Stomach (tissue), 9 donors: ENCODE data around the gene IL1R2. TPM values are rescaled to one million over a fixed set of nuclear protein-coding genes. Genes with fewer than 3 reads are reported as not detected.

Experiments used
- DNase-seq, 2 donors: peaks; one replicate each; pipeline versions ENCODE4 v3.0.0 to v3.0.0-alpha.2; 2013 to 2019
- H3K27ac ChIP-seq, 5 donors: fragments of 200-600 bp in 4 of 5; sonication (generic) in 4 of 5; one replicate each; pipeline ENCODE4 v1.5.1; 2013 to 2019; ENCODE audit warnings: mild to moderate bottlenecking in 1 of 5, moderate library complexity in 1 of 5
- H3K27me3 ChIP-seq, 3 donors: fragments of 200-600 bp; sonication (generic); one replicate each; pipeline ENCODE4 v1.5.1; 2017 to 2019; ENCODE audit warnings: mixed run types in 1 of 3
- H3K36me3 ChIP-seq, 4 donors: fragments of 200-600 bp; sonication (generic); 1 replicate in 3 of 4; 2 replicates in 1 of 4; pipeline ENCODE4 v1.5.1; 2016 to 2019
- H3K4me1 ChIP-seq, 4 donors: fragments of 200-600 bp; sonication (generic); one replicate each; pipeline ENCODE4 v1.5.1; 2016 to 2019
- H3K4me3 ChIP-seq, 4 donors: fragments of 200-600 bp; sonication (generic) in 3 of 4; one replicate each; pipeline ENCODE4 v1.5.1; 2016 to 2019; ENCODE audit warnings: mild to moderate bottlenecking in 1 of 4
- H3K9me3 ChIP-seq, 4 donors: fragments of 200-600 bp; sonication (generic); one replicate each; pipeline ENCODE4 v1.5.1; 2016 to 2019
- EP300 ChIP-seq: sonication (generic); formaldehyde crosslinking; IDR thresholded peaks from one replicate; pipeline ENCODE4 v1.6.1; 2017; ENCODE audit warnings: antibody characterized with exemption
- POLR2A ChIP-seq, 4 donors: fragments of 450-650 bp; IDR thresholded peaks; one replicate each; pipeline ENCODE4 v1.6.1; 2016; ENCODE audit warnings: antibody characterized with exemption in 4 of 4, control low read depth in 2 of 4, mild to moderate bottlenecking in 1 of 4, moderate library complexity in 1 of 4
- POLR2AphosphoS5 ChIP-seq, 3 donors: sonication (generic); formaldehyde crosslinking; IDR thresholded peaks; one replicate each; pipeline ENCODE4 v1.6.1; 2016; ENCODE audit warnings: antibody characterized with exemption in 3 of 3
- WGBS, 5 donors: extraction: QIAGEN DNeasy Blood & Tissue Kit in 3 of 5; methylation state at CpG; one replicate each; pipeline versions ENCODE4 v1.1.5 to v1.1.7; 2013 to 2018; 5-methylcytosine and 5-hydroxymethylcytosine counted together
- intact Hi-C: fragments of 100-400 bp; cut with DNase I; formaldehyde crosslinking; loops from one replicate; pipeline ENCODE4 v1.15.1; 2023; ENCODE audit warnings: low total_unique reads
- polyA plus RNA-seq, 3 donors: library from polyadenylated mRNA; stranded (reverse); fragments of 200-250 nt; gene quantifications; one replicate each; pipeline ENCODE4 v1.2.3, GENCODE V29; 2013
- total RNA-seq, 5 donors: library from RNA; depleted of rRNA; stranded (reverse); fragments of >200 nt; gene quantifications; one replicate each; pipeline versions ENCODE4 v1.1.0 to v1.2.3, GENCODE V29; 2014 to 2016
- TF ChIP-seq, protein P1 (sequence below), 7 experiments: fragments of 450-650 bp in 4 of 7; fragments of 200-600 bp in 3 of 7; sonication (generic) in 3 of 7; IDR thresholded peaks; one replicate each; pipeline ENCODE4 v1.5.1; 2016 to 2019; ENCODE audit warnings: antibody characterized with exemption in 7 of 7, control low read depth in 2 of 7, mild to moderate bottlenecking in 1 of 7
- donor health status: healthy with polysubstance abuse.
- donor health status: Bipolar disorder and iron deficiency.
- donor health status: healthy.

The IL1R2 gene
- total and polyA plus RNA-seq, 8 donors, result 2.3 to 111 (median 24.8) TPM

DNA sequence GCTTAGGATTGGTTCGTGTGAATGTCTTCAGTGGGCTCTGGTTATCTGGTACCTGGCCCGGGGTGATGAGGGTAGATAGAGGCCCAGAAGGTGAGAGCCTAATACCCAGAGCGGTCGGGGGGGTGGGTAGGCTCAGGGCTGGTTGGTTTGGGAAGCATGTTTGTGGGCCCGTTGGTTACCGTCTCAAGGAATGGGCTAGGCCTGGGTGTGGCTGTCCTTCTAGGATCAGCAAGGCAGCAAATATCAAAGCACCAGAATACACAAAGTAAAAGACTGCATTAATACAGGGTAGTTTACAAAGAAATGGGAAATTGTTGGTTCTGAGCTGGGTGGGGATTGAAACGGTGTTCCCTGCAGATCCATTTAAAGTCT is 6.0 kb upstream of the IL1R2 start:
- intact Hi-C loops, result no loop called here
- DNase-seq, result no peak
- WGBS, 5 donors, result 50 to 74% (median 64%) methylated on average over 7 of the region's 7 CpGs
- peaks cover 0 to 65% (median 19%) of the 10 kb centered on the region in 4 donors for H3K4me1 ChIP-seq
- H3K27ac ChIP-seq, result peak overlapping the region in 2 of 5 donors; percentile 48 to 59
- TF ChIP-seq, protein P1, sequence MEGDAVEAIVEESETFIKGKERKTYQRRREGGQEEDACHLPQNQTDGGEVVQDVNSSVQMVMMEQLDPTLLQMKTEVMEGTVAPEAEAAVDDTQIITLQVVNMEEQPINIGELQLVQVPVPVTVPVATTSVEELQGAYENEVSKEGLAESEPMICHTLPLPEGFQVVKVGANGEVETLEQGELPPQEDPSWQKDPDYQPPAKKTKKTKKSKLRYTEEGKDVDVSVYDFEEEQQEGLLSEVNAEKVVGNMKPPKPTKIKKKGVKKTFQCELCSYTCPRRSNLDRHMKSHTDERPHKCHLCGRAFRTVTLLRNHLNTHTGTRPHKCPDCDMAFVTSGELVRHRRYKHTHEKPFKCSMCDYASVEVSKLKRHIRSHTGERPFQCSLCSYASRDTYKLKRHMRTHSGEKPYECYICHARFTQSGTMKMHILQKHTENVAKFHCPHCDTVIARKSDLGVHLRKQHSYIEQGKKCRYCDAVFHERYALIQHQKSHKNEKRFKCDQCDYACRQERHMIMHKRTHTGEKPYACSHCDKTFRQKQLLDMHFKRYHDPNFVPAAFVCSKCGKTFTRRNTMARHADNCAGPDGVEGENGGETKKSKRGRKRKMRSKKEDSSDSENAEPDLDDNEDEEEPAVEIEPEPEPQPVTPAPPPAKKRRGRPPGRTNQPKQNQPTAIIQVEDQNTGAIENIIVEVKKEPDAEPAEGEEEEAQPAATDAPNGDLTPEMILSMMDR (IDR thresholded peaks at IDR 0.05), result no peak
- TF ChIP-seq EP300, result no peak
- TF ChIP-seq POLR2AphosphoS5 (IDR thresholded peaks at IDR 0.05), result no peak
- TF ChIP-seq POLR2A (IDR thresholded peaks at IDR 0.05), result no peak
- no peaks in the 10 kb centered on the region for H3K9me3 ChIP-seq
- H3K36me3 ChIP-seq, result no peaks in the 10 kb centered on the region
- no peak overlapping the region for H3K4me3 ChIP-seq
- no peaks in the 10 kb centered on the region for H3K27me3 ChIP-seq

DNA sequence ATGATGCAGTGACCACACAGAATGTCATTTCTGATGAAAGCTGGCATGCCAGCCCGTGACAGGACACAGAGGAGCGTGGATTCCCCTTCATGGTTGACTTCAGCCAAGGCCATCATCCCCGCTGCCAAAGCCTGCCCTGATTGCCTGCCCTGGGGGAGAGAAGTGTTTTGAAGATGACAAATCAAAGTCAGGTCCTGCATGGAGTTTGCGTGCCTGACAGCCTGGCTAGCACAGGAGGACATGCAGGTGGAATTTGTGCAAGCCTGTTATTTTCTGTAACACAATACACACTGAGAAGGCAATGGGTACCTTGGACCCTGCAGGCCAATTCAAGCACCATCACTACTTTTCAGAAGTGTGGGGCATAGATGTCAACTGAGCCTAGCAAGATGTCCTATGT is 5.4 kb upstream of the IL1R2 start:
- no peak for TF ChIP-seq POLR2AphosphoS5 (IDR thresholded peaks at IDR 0.05)
- no peak for TF ChIP-seq POLR2A (IDR thresholded peaks at IDR 0.05)
- TF ChIP-seq EP300, result no peak
- TF ChIP-seq, protein P1 (IDR thresholded peaks at IDR 0.05), result no peak
- peaks cover 0 to 61% (median 19%) of the 10 kb centered on the region in 4 donors for H3K4me1 ChIP-seq
- no peak overlapping the region for H3K4me3 ChIP-seq
- no peaks in the 10 kb centered on the region for H3K36me3 ChIP-seq
- 78 to 100% (median 94%) methylated on average over 1 to 4 of the region's 4 CpGs for WGBS, 5 donors
- no peaks in the 10 kb centered on the region for H3K9me3 ChIP-seq
- no peak for DNase-seq
- intact Hi-C loops, result no loop called here
- H3K27me3 ChIP-seq, result no peaks in the 10 kb centered on the region
- peak overlapping the region in 1 of 5 donors; percentile 59 for H3K27ac ChIP-seq

DNA sequence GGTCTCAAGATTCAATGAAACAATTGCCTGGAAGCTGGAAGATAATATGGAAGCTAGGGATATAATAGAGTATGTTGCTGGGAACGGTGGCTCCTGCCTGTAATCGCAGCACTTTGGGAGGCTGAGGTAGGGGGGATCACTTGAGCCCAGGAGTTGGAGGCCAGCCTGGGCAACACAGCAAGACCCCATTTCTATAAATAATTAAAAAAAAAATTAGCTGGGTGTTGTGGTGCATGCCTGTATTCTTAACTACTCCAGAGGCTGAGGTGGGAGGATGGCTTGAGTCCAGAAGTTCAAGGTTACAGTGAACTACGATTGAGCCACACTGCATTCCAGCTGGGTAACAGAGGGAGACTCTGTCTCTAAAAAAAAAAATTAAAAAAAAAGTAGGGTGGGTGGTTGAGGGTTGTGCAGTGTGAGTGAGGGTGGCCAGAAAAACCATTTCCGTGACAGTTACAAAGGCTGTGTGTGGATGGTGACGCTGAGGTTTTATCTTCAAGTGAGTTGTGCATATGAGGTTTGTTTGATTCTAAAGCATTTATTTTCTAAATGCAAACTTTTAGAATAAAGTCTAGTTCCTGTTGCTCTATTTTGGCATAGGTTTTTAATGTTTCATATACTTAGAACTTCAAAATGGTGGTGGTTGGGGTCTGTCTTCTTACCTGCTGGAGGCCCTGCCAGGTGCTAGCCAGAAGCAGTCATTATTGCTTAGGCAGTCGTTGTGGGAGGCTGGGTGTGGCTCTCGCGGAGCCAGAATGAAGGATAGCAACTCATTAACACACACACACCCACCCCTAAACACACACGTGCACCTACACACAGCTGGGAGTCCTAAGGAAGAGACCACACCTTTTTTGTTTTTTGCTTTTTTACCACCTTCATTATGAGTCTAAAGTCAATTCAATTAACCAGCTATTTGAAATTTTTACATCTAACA is 4.7 kb upstream of the IL1R2 start:
- H3K36me3 ChIP-seq, result no peaks in the 10 kb centered on the region

DNA sequence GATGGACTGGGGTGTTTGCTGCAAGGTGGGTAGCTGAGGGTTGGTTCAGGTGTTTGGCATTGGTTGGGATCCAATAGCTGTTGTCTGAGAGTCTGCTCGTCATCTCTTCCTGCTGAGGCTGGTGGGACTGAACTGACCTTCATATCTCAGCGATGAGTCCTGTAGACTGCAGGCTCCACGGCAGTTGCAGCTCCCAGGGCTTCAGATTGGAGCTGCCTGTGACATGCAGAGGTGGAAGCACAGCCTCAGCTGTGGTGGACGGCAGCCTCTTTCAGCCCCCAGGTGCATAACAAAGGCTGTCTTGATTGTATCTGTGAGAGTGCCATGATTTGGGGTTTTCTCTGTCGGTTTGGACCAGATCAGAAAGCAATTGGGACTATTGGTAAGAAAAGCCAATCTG is 3.9 kb upstream of the IL1R2 start:
- no peaks in the 10 kb centered on the region for H3K27me3 ChIP-seq
- no peaks in the 10 kb centered on the region for H3K36me3 ChIP-seq
- DNase-seq, result no peak
- intact Hi-C loops, result no loop called here
- 81 to 96% (median 84%) methylated on average over 4 to 5 of the region's 5 CpGs for WGBS, 5 donors
- TF ChIP-seq POLR2AphosphoS5 (IDR thresholded peaks at IDR 0.05) (no peak), POLR2A (IDR thresholded peaks at IDR 0.05) (no peak), EP300 (no peak)
- TF ChIP-seq, protein P1 (IDR thresholded peaks at IDR 0.05), result no peak
- peaks cover 0 to 60% (median 19%) of the 10 kb centered on the region in 4 donors for H3K4me1 ChIP-seq
- peak overlapping the region in 1 of 5 donors; percentile 7 for H3K27ac ChIP-seq
- no peak overlapping the region for H3K4me3 ChIP-seq
- H3K9me3 ChIP-seq, result no peaks in the 10 kb centered on the region

More for the DNA sequence above, 4.7 kb upstream of the IL1R2 start:
- peak in 1 of 2 donors; percentile 78 for DNase-seq
- TF ChIP-seq POLR2A (IDR thresholded peaks at IDR 0.05), result no peak
- TF ChIP-seq, protein P1 (IDR thresholded peaks at IDR 0.05), result no peak
- H3K4me3 ChIP-seq, result no peak overlapping the region
- H3K9me3 ChIP-seq, result no peaks in the 10 kb centered on the region
- H3K4me1 ChIP-seq, result peaks cover 0 to 60% (median 19%) of the 10 kb centered on the region in 4 donors
- peak overlapping the region in 1 of 5 donors; percentile 59 for H3K27ac ChIP-seq
- H3K27me3 ChIP-seq, result no peaks in the 10 kb centered on the region
- WGBS, 5 donors, result 54 to 67% (median 56%) methylated on average over 9 of the region's 9 CpGs
- intact Hi-C loops, result no loop called here
